ENCODE measurements around the gene ALMS1.

DNA sequence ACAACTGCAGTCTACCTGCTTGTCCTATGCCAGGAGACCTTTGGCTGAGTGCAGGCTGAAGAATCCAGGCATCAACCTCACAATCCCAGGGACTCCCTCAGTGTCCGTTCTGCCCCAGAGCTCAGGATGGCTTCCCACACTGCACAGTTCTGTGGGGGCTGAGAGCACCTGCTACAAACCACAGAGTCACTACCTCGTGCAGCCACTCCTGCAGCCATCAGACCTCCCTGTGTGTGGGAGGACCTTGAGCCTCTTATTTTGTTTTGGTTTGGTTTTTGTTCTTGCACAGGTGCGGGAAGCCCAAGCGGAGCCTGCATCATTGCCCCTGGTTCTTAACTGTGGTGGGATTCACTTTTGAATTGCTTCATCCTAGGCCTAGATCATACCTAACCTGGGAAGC lies 225.6 kb downstream of the ALMS1 start:
- TF ChIP-seq POLR2AphosphoS5 (IDR thresholded peaks at IDR 0.05), result no peak
- TF ChIP-seq, protein P1, sequence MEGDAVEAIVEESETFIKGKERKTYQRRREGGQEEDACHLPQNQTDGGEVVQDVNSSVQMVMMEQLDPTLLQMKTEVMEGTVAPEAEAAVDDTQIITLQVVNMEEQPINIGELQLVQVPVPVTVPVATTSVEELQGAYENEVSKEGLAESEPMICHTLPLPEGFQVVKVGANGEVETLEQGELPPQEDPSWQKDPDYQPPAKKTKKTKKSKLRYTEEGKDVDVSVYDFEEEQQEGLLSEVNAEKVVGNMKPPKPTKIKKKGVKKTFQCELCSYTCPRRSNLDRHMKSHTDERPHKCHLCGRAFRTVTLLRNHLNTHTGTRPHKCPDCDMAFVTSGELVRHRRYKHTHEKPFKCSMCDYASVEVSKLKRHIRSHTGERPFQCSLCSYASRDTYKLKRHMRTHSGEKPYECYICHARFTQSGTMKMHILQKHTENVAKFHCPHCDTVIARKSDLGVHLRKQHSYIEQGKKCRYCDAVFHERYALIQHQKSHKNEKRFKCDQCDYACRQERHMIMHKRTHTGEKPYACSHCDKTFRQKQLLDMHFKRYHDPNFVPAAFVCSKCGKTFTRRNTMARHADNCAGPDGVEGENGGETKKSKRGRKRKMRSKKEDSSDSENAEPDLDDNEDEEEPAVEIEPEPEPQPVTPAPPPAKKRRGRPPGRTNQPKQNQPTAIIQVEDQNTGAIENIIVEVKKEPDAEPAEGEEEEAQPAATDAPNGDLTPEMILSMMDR (IDR thresholded peaks at IDR 0.05), result no peak
